ENCODE measurements around the gene DYNC1LI1.

DYNC1LI1 gene

GRCh38 chr3:32607522-32607921 is 36.9 kb upstream of the DYNC1LI1 start:
- H3K4me3 ChIP-seq (ENCODE audit: low read depth, low read length), result no peak overlapping the region
- in situ Hi-C loops (cut with HindIII; ENCODE audit: low sequenced_read_pairs), result no loop called here
- DNase-seq (ENCODE audit: low read depth, low spot score), result no peak
- no peak for TF ChIP-seq CTCF (IDR thresholded peaks at IDR 0.05; ENCODE audit: low read depth, low read length)

- in situ Hi-C loops (cut with HindIII; ENCODE audit: low sequenced_read_pairs), result no loop called here
- no peak for TF ChIP-seq CTCF (IDR thresholded peaks at IDR 0.05; ENCODE audit: low read depth, low read length)
- no peak for DNase-seq (ENCODE audit: low read depth, low spot score)
- H3K4me3 ChIP-seq (ENCODE audit: low read depth, low read length), result no peak overlapping the region
Observed at GRCh38 chr3:32606960-32607359, 36.3 kb upstream of the DYNC1LI1 start.

- no peak for TF ChIP-seq CTCF (IDR thresholded peaks at IDR 0.05; ENCODE audit: low read depth, low read length)
- no peak for DNase-seq (ENCODE audit: low read depth, low spot score)
- in situ Hi-C loops (cut with HindIII; ENCODE audit: low sequenced_read_pairs), result no loop called here
- H3K4me3 ChIP-seq (ENCODE audit: low read depth, low read length), result no peak overlapping the region
Observed at GRCh38 chr3:32606277-32606676, 35.6 kb upstream of the DYNC1LI1 start.

- in situ Hi-C loops (cut with HindIII; ENCODE audit: low sequenced_read_pairs), result no loop called here
- TF ChIP-seq CTCF (IDR thresholded peaks at IDR 0.05; ENCODE audit: low read depth, low read length), result no peak
- no peak overlapping the region for H3K4me3 ChIP-seq (ENCODE audit: low read depth, low read length)
- no peak for DNase-seq (ENCODE audit: low read depth, low spot score)
Observed at GRCh38 chr3:32603064-32603463, 32.4 kb upstream of the DYNC1LI1 start.

- no peak for DNase-seq (ENCODE audit: low read depth, low spot score)
- no peak for TF ChIP-seq CTCF (IDR thresholded peaks at IDR 0.05; ENCODE audit: low read depth, low read length)
- in situ Hi-C loops (cut with HindIII; ENCODE audit: low sequenced_read_pairs), result no loop called here
- H3K4me3 ChIP-seq (ENCODE audit: low read depth, low read length), result no peak overlapping the region
Observed at GRCh38 chr3:32602206-32602605, 31.5 kb upstream of the DYNC1LI1 start.

GRCh38 chr3:32601722-32602121 is 31.1 kb upstream of the DYNC1LI1 start:
- no peak for TF ChIP-seq CTCF (IDR thresholded peaks at IDR 0.05; ENCODE audit: low read depth, low read length)
- DNase-seq (ENCODE audit: low read depth, low spot score), result no peak
- no peak overlapping the region for H3K4me3 ChIP-seq (ENCODE audit: low read depth, low read length)
- in situ Hi-C loops (cut with HindIII; ENCODE audit: low sequenced_read_pairs), result no loop called here

- TF ChIP-seq CTCF (IDR thresholded peaks at IDR 0.05; ENCODE audit: low read depth, low read length), result no peak
- in situ Hi-C loops (cut with HindIII; ENCODE audit: low sequenced_read_pairs), result no loop called here
- H3K4me3 ChIP-seq (ENCODE audit: low read depth, low read length), result no peak overlapping the region
- DNase-seq (ENCODE audit: low read depth, low spot score), result no peak
Observed at GRCh38 chr3:32597656-32598055, 27.0 kb upstream of the DYNC1LI1 start.

All from astrocyte of the spinal cord (primary cell).